ENCODE results near the gene UBTD1. TPM values are rescaled to one million over a fixed set of nuclear protein-coding genes. Genes with fewer than 3 reads are reported as not detected.

Gene UBTD1
- total RNA-seq, 1 experiment from 2014 or later = 19.0 TPM

DNA sequence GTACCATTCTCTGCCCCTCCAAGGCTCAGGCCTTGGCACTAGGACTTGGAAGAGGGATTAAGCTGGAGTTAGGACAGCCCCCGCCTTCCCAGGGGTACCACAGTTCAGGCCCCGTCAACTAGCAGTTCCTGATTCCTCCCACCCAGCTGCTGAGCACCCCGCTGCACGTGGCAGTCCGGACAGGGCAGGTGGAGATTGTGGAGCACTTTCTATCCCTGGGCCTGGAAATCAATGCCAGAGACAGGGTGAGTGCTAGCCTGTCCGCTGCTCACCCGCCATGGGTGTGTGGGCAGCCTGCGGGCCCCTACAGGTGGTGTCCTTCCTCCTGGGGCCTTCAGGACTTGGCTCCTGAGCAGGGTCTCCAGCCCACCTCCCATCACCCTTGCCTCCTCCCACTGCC, 83.4 kb downstream of the UBTD1 start:
- H2BK120ac ChIP-seq (ENCODE audit: low read depth, low read length, poor library complexity, severe bottlenecking) = no peak overlapping the region
- H2AK5ac ChIP-seq (ENCODE audit: insufficient read length, low read length) = no peak overlapping the region
- no peak overlapping the region for H3K4me2 ChIP-seq (ENCODE audit: insufficient read depth, insufficient read length, low read length)
- H3K36me3 Mint-ChIP-seq (ENCODE audit: insufficient read depth in 1 of 3, low read depth in 3 of 3) = no peaks in the 10 kb centered on the region
- H3K4ac ChIP-seq (ENCODE audit: low read depth, low read length) = no peak overlapping the region
- H2AFZ ChIP-seq (ENCODE audit: low read length) = no peak overlapping the region
- H3K23me2 ChIP-seq (ENCODE audit: insufficient read length, low read depth, low read length, poor library complexity, severe bottlenecking) = no peaks in the 10 kb centered on the region
- H4K5ac ChIP-seq (ENCODE audit: insufficient read length, low read depth, low read length) = no peak overlapping the region
- TF ChIP-seq CTCF (conservative IDR thresholded peaks at IDR 0.05) = no peak
- no peaks in the 10 kb centered on the region for H3K79me1 ChIP-seq (ENCODE audit: insufficient read depth, low read depth, low read length, poor library complexity, severe bottlenecking)
- no peaks in the 10 kb centered on the region for H4K20me1 ChIP-seq (ENCODE audit: control insufficient read depth, insufficient read depth, insufficient read length)
- H3K9me3 ChIP-seq (ENCODE audit: control insufficient read depth, low read depth, low read length) = no peaks in the 10 kb centered on the region
- no peak overlapping the region for H3K27ac ChIP-seq (ENCODE audit: insufficient read length, low read depth, low read length)
- H3K9me3 Mint-ChIP-seq = no peaks in the 10 kb centered on the region
- no peak overlapping the region for H2BK15ac ChIP-seq (ENCODE audit: low read depth, low read length)
- no peaks in the 10 kb centered on the region for H3K4me1 ChIP-seq (ENCODE audit: insufficient read depth, low read length)
- H3K4me3 Mint-ChIP-seq = no peak overlapping the region
- no peak overlapping the region for H2BK5ac ChIP-seq (ENCODE audit: insufficient read length, low read length)
- DNase-seq = no peak
- no peak overlapping the region for H4K91ac ChIP-seq (ENCODE audit: insufficient read length, low read depth, low read length)
- no peak overlapping the region for H2BK20ac ChIP-seq (ENCODE audit: low read depth, low read length, poor library complexity, severe bottlenecking)
- no peak overlapping the region for H4K8ac ChIP-seq (replicated peaks; ENCODE audit: insufficient read length, low read depth, low read length)
- H3K4me1 Mint-ChIP-seq = peaks cover 3 to 13% of the 10 kb centered on the region in 2 experiments; a peak in 3 of 4 replicates
- no peak overlapping the region for H3K9ac ChIP-seq (ENCODE audit: extremely low read depth, insufficient read length, low read length)
- no peak overlapping the region for H3K23ac ChIP-seq (ENCODE audit: insufficient read length, low read depth, low read length)
- H3K27me3 ChIP-seq (ENCODE audit: insufficient read depth, low read length) = no peaks in the 10 kb centered on the region
- no peak overlapping the region for H3K14ac ChIP-seq (ENCODE audit: insufficient read depth, low read length)
- H3T11ph ChIP-seq (ENCODE audit: low read length) = no peak overlapping the region
- no peak overlapping the region for H3K18ac ChIP-seq (ENCODE audit: insufficient read length, low read depth, low read length)
- H3K79me2 ChIP-seq (ENCODE audit: insufficient read depth, low read length) = no peaks in the 10 kb centered on the region
- no peak overlapping the region for H3K56ac ChIP-seq (ENCODE audit: insufficient read length, low read depth, low read length)
- no peak overlapping the region; a peak in 1 of 7 replicates for H3K27ac Mint-ChIP-seq
- WGBS (ENCODE audit: extremely low coverage, insufficient read length, low lambda C conversion rate) = no CpG with 5 or more reads among the region's 8 CpGs
- no peak overlapping the region for H2BK12ac ChIP-seq (ENCODE audit: insufficient read length, low read depth, low read length)
- peaks cover 2% of the 10 kb centered on the region; the same call in 1 of the 2 replicates for H3K27me3 Mint-ChIP-seq (ENCODE audit: low read depth)
